OCI-LY1 (cell line): ENCODE data around the gene KHDRBS1.

Source experiments
- H2AFZ ChIP-seq: fragments of 200-600 bp; sonication (generic), shearing (Covaris generic); 2 replicates; pipeline ENCODE4 v1.6.0; 2014; ENCODE audit warnings: antibody characterized with exemption, mild to moderate bottlenecking, low read length
- H3F3A ChIP-seq: fragments of 200-600 bp; sonication (generic), shearing (Covaris generic); 2 replicates; pipeline ENCODE4 v1.6.0; 2014; ENCODE audit warnings: mild to moderate bottlenecking, antibody characterized with exemption, low read length, moderate library complexity; ENCODE audit not compliant: insufficient read depth
- H3K27ac ChIP-seq: fragments of 200-600 bp; sonication (generic); 2 replicates; pipeline ENCODE4 v1.5.1; 2014; ENCODE audit warnings: low read length, mixed run types, mild to moderate bottlenecking, low read depth; ENCODE audit not compliant: poor library complexity, severe bottlenecking
- H3K27me3 ChIP-seq: fragments of 200-600 bp; sonication (generic); 2 replicates; pipeline ENCODE4 v1.6.0; 2014; ENCODE audit warnings: antibody characterized with exemption, mild to moderate bottlenecking, low read length, moderate library complexity; ENCODE audit not compliant: insufficient read depth
- H3K36me3 ChIP-seq: fragments of 200-600 bp; sonication (generic); 2 replicates; pipeline ENCODE4 v1.6.1; 2014; ENCODE audit warnings: mild to moderate bottlenecking, antibody characterized with exemption, low read length, moderate library complexity, mixed read lengths; ENCODE audit not compliant: insufficient read depth
- H3K4me1 ChIP-seq: fragments of 200-600 bp; sonication (generic); 2 replicates; pipeline ENCODE4 v1.5.1; 2014; ENCODE audit warnings: mild to moderate bottlenecking, low read length, moderate library complexity; ENCODE audit not compliant: insufficient read depth, severe bottlenecking
- H3K4me2 ChIP-seq: fragments of 200-600 bp; sonication (generic), shearing (Covaris generic); 2 replicates; pipeline ENCODE4 v1.6.1; 2014; ENCODE audit warnings: low read length
- H3K4me3 ChIP-seq: fragments of 200-600 bp; sonication (generic); 2 replicates; pipeline ENCODE4 v1.5.1; 2014; ENCODE audit warnings: low read length, low read depth, mild to moderate bottlenecking, mixed read lengths; ENCODE audit not compliant: poor library complexity, severe bottlenecking
- H3K79me2 ChIP-seq: fragments of 200-600 bp; shearing (Covaris generic); 2 replicates; pipeline ENCODE4 v1.6.1; 2016; ENCODE audit warnings: mixed run types, low read length, mixed read lengths; ENCODE audit not compliant: insufficient read depth
- H3K9ac ChIP-seq: fragments of 200-600 bp; sonication (generic), shearing (Covaris generic); 2 replicates; pipeline ENCODE4 v1.6.1; 2014; ENCODE audit warnings: mild to moderate bottlenecking, low read length, mixed read lengths
- H3K9me2 ChIP-seq: fragments of 200-600 bp; sonication (generic), shearing (Covaris generic); 2 replicates; pipeline ENCODE4 v1.6.1; 2014; ENCODE audit warnings: low read depth, mild to moderate bottlenecking, low read length, mixed read lengths
- H3K9me3 ChIP-seq: fragments of 200-600 bp; shearing (Covaris generic); 2 replicates; pipeline ENCODE4 v1.6.1; 2014; ENCODE audit warnings: low read length, mixed read lengths
- H4K20me1 ChIP-seq: fragments of 200-600 bp; sonication (generic), shearing (Covaris generic); 2 replicates; pipeline ENCODE4 v1.6.0; 2016; ENCODE audit warnings: mild to moderate bottlenecking, low read length; ENCODE audit not compliant: insufficient read depth
- EZH2 ChIP-seq: fragments of 200-600 bp; sonication (generic), shearing (Covaris generic); IDR thresholded peaks from 2 replicates; pipeline ENCODE4 v1.8.0; 2017; ENCODE audit warnings: borderline replicate concordance, mixed run types, mild to moderate bottlenecking, antibody characterized with exemption, low read length, moderate library complexity, mixed read lengths
- TF ChIP-seq, protein P1 (sequence below): fragments of 200-600 bp; sonication (generic), shearing (Covaris generic); IDR thresholded peaks from 2 replicates; pipeline ENCODE4 v1.5.1; 2017; ENCODE audit warnings: mild to moderate bottlenecking, antibody characterized with exemption, low read length, moderate library complexity, mixed read lengths

KHDRBS1 gene

DNA sequence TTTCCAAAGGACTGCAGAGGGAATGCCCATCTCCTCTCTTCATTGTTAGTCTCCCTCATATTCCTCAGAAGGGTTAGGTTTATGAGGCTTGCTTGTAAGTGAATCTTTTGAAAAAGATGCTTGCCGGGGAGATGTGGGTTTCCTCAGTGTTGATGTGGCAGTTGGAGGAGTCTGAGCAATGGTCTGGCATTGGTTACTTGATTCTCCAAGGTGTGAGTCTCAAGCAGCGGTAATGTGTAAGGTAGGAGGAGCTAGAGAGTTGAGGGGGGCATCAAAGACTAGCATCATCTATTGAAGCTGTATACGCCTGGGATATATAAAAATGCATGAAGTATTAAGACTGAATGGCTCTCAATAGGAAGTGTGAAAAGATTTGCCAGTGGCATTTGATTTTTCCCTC, 21.5 kb downstream of the KHDRBS1 start:
- no peak overlapping the region for H3K27ac ChIP-seq
- H3K27me3 ChIP-seq: no peaks in the 10 kb centered on the region
- TF ChIP-seq, protein P1, sequence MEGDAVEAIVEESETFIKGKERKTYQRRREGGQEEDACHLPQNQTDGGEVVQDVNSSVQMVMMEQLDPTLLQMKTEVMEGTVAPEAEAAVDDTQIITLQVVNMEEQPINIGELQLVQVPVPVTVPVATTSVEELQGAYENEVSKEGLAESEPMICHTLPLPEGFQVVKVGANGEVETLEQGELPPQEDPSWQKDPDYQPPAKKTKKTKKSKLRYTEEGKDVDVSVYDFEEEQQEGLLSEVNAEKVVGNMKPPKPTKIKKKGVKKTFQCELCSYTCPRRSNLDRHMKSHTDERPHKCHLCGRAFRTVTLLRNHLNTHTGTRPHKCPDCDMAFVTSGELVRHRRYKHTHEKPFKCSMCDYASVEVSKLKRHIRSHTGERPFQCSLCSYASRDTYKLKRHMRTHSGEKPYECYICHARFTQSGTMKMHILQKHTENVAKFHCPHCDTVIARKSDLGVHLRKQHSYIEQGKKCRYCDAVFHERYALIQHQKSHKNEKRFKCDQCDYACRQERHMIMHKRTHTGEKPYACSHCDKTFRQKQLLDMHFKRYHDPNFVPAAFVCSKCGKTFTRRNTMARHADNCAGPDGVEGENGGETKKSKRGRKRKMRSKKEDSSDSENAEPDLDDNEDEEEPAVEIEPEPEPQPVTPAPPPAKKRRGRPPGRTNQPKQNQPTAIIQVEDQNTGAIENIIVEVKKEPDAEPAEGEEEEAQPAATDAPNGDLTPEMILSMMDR: no peak
- TF ChIP-seq EZH2: no peak
- no peak overlapping the region for H3K9ac ChIP-seq
- H4K20me1 ChIP-seq: no peaks in the 10 kb centered on the region
- no peak overlapping the region for H3K4me3 ChIP-seq
- no peaks in the 10 kb centered on the region for H3F3A ChIP-seq
- H3K79me2 ChIP-seq: peaks cover 26% of the 10 kb centered on the region
- peaks cover 97% of the 10 kb centered on the region for H3K36me3 ChIP-seq
- no peaks in the 10 kb centered on the region for H3K9me2 ChIP-seq
- H2AFZ ChIP-seq: no peak overlapping the region
- no peak overlapping the region for H3K4me2 ChIP-seq
- H3K4me1 ChIP-seq: no peaks in the 10 kb centered on the region
- H3K9me3 ChIP-seq: no peaks in the 10 kb centered on the region

DNA sequence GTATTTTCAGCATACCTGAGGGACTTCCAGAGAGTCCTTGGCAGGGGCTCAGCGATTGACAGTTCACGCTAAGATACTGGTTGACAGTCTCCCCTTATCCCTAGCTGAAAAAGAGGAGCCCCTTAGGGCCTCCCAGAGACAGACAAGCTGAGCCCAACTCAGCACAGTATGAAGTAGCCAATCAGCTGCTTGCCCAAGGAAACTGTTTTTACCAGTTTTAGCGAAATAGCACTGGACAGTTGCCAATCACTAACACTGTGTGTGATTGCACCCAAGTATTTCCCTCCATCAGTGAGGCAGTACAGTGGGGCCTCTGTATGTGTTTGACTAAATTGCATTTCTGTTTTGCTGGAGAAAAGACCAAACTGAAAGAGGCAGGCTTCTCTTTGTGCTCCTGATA, 27.0 kb downstream of the KHDRBS1 start:
- Histone ChIP-seq H3K4me2 (no peak overlapping the region), H3K4me1 (no peaks in the 10 kb centered on the region), H3K9ac (no peak overlapping the region), H3K36me3 (peaks cover 55% of the 10 kb centered on the region), H3K4me3 (no peak overlapping the region), H3K27ac (no peak overlapping the region), H3K9me2 (no peaks in the 10 kb centered on the region), H2AFZ (no peak overlapping the region), H3K27me3 (no peaks in the 10 kb centered on the region), H3F3A (no peaks in the 10 kb centered on the region), H4K20me1 (no peaks in the 10 kb centered on the region), H3K79me2 (no peaks in the 10 kb centered on the region), H3K9me3 (no peaks in the 10 kb centered on the region)
- TF ChIP-seq, protein P1: no peak
- no peak for TF ChIP-seq EZH2

DNA sequence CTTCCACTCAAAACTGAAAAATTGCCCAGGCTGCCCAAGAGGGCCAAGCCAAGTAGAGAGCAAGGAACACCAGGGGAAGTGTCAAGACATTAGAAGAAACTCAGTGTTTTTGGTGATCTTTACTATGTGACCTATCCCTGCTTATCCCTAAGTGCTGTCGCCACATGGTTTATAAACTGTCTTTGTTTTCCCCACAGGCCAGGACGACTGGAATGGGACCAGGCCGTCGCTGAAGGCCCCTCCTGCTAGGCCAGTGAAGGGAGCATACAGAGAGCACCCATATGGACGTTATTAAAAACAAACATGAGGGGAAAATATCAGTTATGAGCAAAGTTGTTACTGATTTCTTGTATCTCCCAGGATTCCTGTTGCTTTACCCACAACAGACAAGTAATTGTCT, 28.7 kb downstream of the KHDRBS1 start:
- Histone ChIP-seq H3K9me3 (no peaks in the 10 kb centered on the region), H2AFZ (no peak overlapping the region), H4K20me1 (no peaks in the 10 kb centered on the region), H3K9me2 (no peaks in the 10 kb centered on the region), H3K27ac (no peak overlapping the region), H3K9ac (no peak overlapping the region), H3K4me1 (no peaks in the 10 kb centered on the region), H3K4me3 (no peak overlapping the region), H3K36me3 (peaks cover 52% of the 10 kb centered on the region), H3K27me3 (no peaks in the 10 kb centered on the region), H3K4me2 (no peak overlapping the region), H3F3A (no peaks in the 10 kb centered on the region), H3K79me2 (no peaks in the 10 kb centered on the region)
- TF ChIP-seq, protein P1: no peak
- no peak for TF ChIP-seq EZH2
